Epidermal melanocyte (primary cell): ENCODE results near the gene SEPTIN2.
A peak's percentile ranks its signal among the peaks of the same experiment; 100 is the strongest.
"Not testable (repeated sequence)": the region's sequence is repeated elsewhere in the genome, so short reads cannot be mapped to it uniquely, and the experiment has no call there.

Source experiments
- DNase-seq: peaks from one replicate; pipeline ENCODE4 v3.0.0; 2011; ENCODE audit warnings: low spot score; ENCODE audit not compliant: insufficient read length

The SEPTIN2 gene

DNA sequence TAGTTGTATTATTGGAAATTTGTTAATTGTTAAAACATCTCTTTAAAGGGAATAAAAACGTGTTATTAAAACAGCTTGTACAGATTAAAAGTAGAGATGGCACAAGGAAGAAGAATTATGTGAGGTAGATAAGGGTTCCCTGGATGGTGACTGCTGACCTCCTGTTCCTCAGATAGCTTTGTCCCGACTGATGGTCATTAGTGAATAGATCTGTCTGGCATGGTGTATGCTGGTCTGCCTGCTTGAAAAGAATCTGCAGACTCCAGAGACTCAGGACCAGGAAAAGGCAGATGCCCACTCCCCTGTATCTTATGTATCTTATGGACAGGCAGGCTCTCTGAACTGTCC is 34.8 kb downstream of the SEPTIN2 start:
- no peak for DNase-seq

DNA sequence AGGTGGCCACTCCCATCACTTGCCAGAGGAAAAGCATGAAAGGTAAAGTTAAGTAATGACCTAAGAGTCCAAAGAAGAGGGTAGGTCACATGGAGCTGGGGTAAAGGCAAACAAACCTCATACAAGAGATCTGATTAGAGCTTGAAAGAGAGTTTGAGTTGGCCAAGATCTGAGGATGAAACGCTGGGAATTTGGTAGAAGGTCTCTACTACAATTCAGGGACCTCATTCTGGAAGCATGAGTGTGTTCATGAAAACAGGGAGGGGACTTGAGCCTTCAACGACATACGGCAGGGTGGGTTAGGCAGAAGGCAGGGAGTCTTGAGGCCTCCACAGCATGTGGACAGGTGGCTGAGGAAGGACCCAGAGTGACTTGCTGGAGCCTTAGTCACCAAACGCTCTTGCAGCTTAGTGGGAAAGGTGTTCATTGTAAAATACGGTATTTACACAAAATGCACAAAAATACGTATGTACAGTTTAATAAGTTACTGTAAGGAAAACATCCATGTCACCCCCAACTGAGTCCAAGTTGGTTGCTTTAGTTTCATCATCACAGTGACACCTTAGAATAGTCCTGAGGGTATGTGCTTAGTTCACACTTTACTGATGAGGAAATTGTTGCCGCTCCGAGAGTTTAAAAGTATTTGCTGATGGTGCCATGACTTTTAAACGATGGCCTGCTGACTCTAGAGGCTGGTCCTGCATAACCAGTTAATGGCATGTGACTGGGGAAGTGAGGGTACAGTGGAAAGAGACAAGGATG is 35.3 kb downstream of the SEPTIN2 start:
- DNase-seq, result no peak

GRCh38 chr2:241351640-241352031 is 35.9 kb downstream of the SEPTIN2 start:
- no peak for DNase-seq

DNA sequence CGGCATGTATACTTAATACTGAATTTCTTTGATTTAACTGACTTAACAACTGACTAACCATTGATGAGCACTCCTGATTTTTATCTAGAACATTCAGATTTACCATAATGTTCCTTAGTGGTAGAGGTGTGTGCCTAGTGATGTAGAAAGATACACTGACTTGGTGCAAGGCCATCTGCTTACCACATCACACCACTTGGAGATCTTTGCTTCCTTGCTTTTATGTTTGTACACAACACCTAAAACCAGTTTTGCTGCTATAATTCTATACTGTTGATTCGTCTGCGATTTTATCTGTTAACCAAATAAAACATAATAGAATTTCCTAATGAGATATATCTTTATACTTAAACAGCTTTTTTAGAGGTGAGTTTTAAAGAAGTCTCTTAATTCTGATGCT is 36.5 kb downstream of the SEPTIN2 start:
- DNase-seq, result no peak

- DNase-seq, result no peak
These were observed 39.2 kb downstream of the SEPTIN2 start for GRCh38 chr2:241354668-241355658.

DNA sequence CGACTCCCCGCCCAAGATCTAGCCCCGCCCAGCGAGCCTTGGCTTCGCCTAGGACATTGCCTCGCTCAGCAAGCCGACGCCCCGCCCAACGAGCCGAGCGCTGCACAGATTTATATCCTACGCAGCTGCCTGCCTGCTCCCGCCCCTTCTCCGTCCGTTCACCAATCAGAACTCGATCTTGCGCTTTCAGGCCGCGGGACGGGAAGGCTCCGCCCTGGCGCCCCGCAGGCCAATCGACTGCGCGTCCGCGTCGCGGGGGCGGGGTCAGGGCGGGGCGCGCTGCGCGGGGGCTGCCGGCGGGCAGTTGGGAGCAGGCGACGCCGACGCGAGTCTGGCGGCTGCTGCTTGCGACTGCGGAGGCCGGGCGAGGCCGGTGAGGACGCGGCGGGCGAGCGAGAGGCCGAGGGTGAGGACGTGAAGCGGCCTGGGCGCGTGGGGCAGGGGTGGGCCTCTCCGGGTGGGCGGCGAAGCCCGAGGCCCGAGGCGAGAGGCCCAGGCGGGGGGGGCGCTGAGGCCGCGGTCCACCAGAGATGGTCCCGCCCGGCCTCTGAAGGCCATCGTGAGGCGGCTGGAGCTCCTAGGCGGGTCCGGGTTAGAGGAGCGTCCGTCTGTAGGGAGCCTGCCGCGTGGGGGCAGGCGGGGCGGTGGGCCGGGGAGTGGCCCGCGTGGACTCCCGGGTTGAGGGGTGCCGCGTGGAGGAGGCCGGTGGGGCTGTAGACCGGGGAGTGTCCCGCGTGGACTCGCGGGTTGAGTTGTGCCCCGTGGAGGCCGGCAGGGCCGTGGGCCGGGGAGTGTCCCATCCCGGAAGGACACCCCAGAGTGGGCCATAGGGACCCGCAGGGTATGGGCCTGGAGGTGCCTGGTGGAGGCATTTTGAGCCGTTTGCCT is 40.5 kb downstream of the SEPTIN2 start, which contains the start of gene FARP2:
Gene FARP2 (plus strand): TSS at position 303 of the 888 bp plus-strand sequence. CDS start 16,823 bp downstream, outside the sequence.
- DNase-seq, result peak; percentile 86

GRCh38 chr2:241356871-241357260 is 41.1 kb downstream of the SEPTIN2 start:
- no peak for DNase-seq

DNA sequence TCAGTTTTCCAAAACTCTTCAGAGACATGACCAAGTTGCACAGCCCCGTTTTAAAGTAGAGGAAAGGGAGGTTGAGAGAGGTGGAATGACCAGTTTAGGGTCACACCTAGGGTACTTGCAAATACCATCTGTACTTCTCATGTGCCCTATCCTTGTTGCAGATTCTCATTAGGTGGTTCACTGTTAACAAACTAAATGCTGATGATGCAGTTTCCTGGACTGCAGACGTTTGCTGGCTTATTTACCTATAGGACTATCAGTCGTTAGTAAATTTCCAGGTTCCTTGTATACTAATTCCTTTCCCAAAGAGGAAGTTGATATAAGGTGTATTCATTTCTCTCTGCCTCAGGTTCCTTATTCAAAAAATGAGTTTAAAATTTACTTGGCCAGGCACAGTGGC is 41.8 kb downstream of the SEPTIN2 start:
- no peak for DNase-seq

- DNase-seq, result no peak
These were observed 42.7 kb downstream of the SEPTIN2 start for GRCh38 chr2:241358470-241358869.

DNA sequence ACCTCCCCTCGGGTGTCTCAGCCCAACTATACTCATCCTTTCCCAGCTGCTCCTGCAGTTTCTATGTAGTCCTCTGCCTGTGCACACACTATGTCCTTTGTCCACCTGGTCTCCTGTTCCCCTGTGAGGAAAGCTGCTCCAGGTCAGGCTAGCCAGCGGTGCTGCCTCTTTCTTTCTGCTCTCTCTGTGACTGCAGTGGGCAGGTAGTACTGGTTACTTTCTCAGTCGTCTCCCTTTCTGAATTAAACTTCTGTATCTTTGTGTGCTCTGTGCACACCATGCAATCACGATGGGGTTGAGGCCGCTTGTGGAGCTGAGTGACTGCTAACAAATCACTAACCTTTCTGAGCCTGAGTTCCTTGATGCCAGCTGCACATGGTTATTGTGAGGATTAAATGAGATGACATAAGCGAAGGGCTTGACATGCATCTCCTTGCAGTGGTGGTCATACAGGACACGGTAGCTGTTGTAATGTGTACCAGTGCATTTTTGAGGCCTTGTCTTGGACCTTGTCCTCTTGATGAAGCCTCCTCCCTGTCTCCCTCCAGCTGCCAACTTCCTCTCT is 43.8 kb downstream of the SEPTIN2 start:
- no peak for DNase-seq

- no peak for DNase-seq
These were observed 47.7 kb downstream of the SEPTIN2 start for GRCh38 chr2:241363426-241363825.

DNA sequence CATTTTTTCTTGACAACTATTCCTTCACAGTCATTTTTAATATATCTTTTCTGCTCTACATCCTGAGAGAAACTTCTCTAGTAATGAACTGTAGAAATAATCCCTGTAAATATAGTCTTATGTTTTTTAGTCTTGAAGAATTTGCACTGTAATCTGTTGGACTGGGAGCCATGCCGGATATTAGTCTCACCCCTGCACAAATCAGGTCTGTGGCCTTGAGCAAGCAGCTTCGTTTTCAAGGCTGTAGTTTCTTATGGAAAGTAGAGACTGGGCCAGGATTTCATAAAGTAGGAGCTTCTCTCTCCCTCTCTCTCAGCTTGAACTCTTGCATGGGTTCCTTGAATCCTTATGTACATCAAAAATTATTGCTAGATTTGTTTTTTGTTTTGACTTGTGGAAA is 49.1 kb downstream of the SEPTIN2 start:
- DNase-seq, result no peak

GRCh38 chr2:241366678-241367077 is 51.0 kb downstream of the SEPTIN2 start:
- DNase-seq, result no peak

- DNase-seq, result no peak
These were observed 52.9 kb downstream of the SEPTIN2 start for GRCh38 chr2:241368643-241369042.

- no peak for DNase-seq
These were observed 56.8 kb downstream of the SEPTIN2 start for GRCh38 chr2:241372361-241372992.

- no peak for DNase-seq
These were observed 57.7 kb downstream of the SEPTIN2 start for GRCh38 chr2:241373446-241373845.

GRCh38 chr2:241373906-241374305 is 58.2 kb downstream of the SEPTIN2 start:
- DNase-seq, result not testable (repeated sequence)

DNA sequence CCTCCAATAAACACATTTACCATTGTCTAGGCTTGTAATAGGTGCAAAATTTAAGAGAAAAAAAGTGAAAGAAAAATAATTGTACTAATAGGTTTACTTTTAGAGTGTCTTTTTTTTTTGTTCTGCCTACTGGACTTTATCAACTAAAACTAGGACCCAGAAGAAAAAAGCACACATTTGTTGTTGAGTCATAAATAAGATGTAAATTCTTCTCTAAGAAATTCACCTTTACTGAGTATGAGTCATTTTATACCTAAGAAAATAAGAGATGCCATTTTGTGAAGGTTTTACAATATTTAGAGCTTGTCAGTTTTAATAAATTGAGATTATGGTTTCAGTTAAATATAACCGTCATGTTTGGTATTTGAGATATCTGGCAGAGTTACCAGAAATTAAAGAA is 59.6 kb downstream of the SEPTIN2 start:
- DNase-seq, result no peak

- DNase-seq, result no peak
These were observed 61.1 kb downstream of the SEPTIN2 start for GRCh38 chr2:241376808-241377207.

- no peak for DNase-seq
These were observed 63.1 kb downstream of the SEPTIN2 start for GRCh38 chr2:241378816-241379215.
